Prostate gland (tissue), 2 donors: ENCODE measurements around the gene STAC2. TPM values are rescaled to one million over a fixed set of nuclear protein-coding genes. Genes with fewer than 3 reads are reported as not detected.

Source experiments
- DNase-seq: peaks from one replicate; pipeline ENCODE4 v3.0.0-alpha.2; 2019; ENCODE audit warnings: low spot score
- H3K27ac ChIP-seq, 2 donors: fragments of 200-600 bp; sonication (generic); 2 replicates each; pipeline ENCODE4 v1.5.1; 2017 to 2019
- H3K27me3 ChIP-seq: fragments of 200-600 bp; sonication (generic); replicated peaks from 2 replicates; pipeline ENCODE4 v1.5.1; 2019; ENCODE audit not compliant: insufficient read depth
- H3K36me3 ChIP-seq, 2 donors: fragments of 200-600 bp; sonication (generic); 1 replicate in 1 of 2; 2 replicates in 1 of 2; pipeline versions ENCODE4 v1.5.1 to v1.8.1; 2017 to 2019
- H3K4me1 ChIP-seq: fragments of 200-600 bp; sonication (generic); replicated peaks from 2 replicates; pipeline ENCODE4 v1.5.1; 2019
- H3K4me3 ChIP-seq, 2 donors: fragments of 200-600 bp; sonication (generic); 2 replicates each; pipeline ENCODE4 v1.5.1; 2017 to 2019
- H3K9me3 ChIP-seq: fragments of 200-600 bp; sonication (generic); 2 replicates; pipeline ENCODE4 v1.5.1; 2017
- POLR2A ChIP-seq: fragments of 450-650 bp; IDR thresholded peaks from one replicate; pipeline ENCODE4 v1.6.1; 2016; ENCODE audit warnings: antibody characterized with exemption, mild to moderate bottlenecking
- POLR2AphosphoS5 ChIP-seq: sonication (generic); formaldehyde crosslinking; IDR thresholded peaks from one replicate; pipeline ENCODE4 v1.6.1; 2017; ENCODE audit warnings: antibody characterized with exemption
- WGBS: methylation state at CpG from one replicate; pipeline ENCODE4 v1.1.5; 2018; 5-methylcytosine and 5-hydroxymethylcytosine counted together
- intact Hi-C: fragments of 100-400 bp; cut with DNase I; formaldehyde crosslinking; loops from one replicate; pipeline ENCODE4 v1.14.2; 2022
- total RNA-seq, 2 donors: library from RNA; depleted of rRNA; stranded (reverse); fragments of >200 nt; gene quantifications; one replicate each; pipeline ENCODE4 v1.1.0, GENCODE V29; 2016
- TF ChIP-seq, protein P1 (sequence below), 4 experiments: fragments of 200-600 bp in 2 of 4; fragments of 450-650 bp in 2 of 4; sonication (generic) in 2 of 4; IDR thresholded peaks; 1 replicate in 3 of 4; 2 replicates in 1 of 4; pipeline ENCODE4 v1.5.1; 2016 to 2019; ENCODE audit warnings: antibody characterized with exemption in 4 of 4, mild to moderate bottlenecking in 2 of 4, moderate library complexity in 2 of 4

The STAC2 gene
- total RNA-seq, 2 donors from 2014 or later, result 3.9 to 4.8 TPM

DNA sequence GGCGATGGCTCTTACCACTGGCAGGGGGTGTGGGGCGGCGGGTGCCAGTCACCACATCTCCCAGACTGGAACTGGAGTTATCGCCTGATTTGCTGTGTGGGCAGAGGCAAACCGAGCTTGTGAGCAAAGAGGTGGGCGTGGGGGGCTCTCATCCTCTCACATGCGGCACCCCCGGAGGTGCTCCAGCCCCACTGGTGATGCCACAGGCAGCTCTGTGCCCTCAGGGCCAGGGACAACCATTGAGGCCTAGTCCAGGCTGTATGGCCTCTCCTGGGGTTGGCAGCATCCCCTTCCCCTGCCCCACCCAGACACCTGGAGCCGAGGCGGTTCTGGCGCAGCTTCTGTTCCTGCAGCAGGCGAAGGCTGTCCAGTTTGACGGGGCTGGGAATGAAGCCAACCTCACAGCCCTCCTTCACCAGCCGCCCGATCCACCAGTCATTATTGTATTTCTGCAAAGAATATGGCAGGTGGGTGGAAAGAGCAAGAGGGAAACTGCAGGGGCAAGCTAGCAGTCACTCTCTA is 39.2 kb downstream of the STAC2 start:
- intact Hi-C loops, result no loop called here
- Histone ChIP-seq H3K36me3 (no peaks in the 10 kb centered on the region), H3K4me3 (no peak overlapping the region), H3K27ac (no peak overlapping the region), H3K4me1 (no peaks in the 10 kb centered on the region), H3K27me3 (no peaks in the 10 kb centered on the region), H3K9me3 (no peaks in the 10 kb centered on the region)
- TF ChIP-seq POLR2A, result no peak
- no peak for TF ChIP-seq POLR2AphosphoS5
- TF ChIP-seq, protein P1, sequence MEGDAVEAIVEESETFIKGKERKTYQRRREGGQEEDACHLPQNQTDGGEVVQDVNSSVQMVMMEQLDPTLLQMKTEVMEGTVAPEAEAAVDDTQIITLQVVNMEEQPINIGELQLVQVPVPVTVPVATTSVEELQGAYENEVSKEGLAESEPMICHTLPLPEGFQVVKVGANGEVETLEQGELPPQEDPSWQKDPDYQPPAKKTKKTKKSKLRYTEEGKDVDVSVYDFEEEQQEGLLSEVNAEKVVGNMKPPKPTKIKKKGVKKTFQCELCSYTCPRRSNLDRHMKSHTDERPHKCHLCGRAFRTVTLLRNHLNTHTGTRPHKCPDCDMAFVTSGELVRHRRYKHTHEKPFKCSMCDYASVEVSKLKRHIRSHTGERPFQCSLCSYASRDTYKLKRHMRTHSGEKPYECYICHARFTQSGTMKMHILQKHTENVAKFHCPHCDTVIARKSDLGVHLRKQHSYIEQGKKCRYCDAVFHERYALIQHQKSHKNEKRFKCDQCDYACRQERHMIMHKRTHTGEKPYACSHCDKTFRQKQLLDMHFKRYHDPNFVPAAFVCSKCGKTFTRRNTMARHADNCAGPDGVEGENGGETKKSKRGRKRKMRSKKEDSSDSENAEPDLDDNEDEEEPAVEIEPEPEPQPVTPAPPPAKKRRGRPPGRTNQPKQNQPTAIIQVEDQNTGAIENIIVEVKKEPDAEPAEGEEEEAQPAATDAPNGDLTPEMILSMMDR (IDR thresholded peaks at IDR 0.05), result no peak
- 67% methylated on average over 15 of the region's 15 CpGs for WGBS
- DNase-seq, result no peak

DNA sequence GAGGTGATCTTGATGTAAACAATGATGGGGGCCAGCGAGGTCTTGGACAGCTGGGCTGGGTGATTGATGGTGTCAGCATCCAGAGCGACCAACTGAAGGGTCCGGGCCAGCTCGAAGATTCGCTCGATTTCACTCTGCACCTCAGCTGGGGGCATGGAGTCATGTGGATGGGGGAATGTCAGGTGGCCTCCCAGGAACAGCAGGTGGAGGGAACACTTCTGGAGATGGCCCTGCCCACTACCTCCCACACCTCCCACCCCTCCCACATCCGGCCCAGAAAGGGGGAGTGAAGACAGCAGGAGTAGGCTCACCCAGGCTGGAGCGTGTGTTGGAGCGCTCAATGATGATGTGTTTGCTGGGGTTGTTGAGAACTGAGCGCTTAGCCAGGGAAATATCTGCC is 42.0 kb downstream of the STAC2 start:
- Histone ChIP-seq H3K4me1 (no peaks in the 10 kb centered on the region), H3K27ac (no peak overlapping the region), H3K4me3 (no peak overlapping the region), H3K9me3 (no peaks in the 10 kb centered on the region), H3K27me3 (no peaks in the 10 kb centered on the region), H3K36me3 (no peaks in the 10 kb centered on the region)
- TF ChIP-seq, protein P1 (IDR thresholded peaks at IDR 0.05), result no peak
- TF ChIP-seq POLR2A, result no peak
- no peak for TF ChIP-seq POLR2AphosphoS5
- intact Hi-C loops, result no loop called here
- 82% methylated on average over 10 of the region's 10 CpGs for WGBS
- DNase-seq, result no peak

DNA sequence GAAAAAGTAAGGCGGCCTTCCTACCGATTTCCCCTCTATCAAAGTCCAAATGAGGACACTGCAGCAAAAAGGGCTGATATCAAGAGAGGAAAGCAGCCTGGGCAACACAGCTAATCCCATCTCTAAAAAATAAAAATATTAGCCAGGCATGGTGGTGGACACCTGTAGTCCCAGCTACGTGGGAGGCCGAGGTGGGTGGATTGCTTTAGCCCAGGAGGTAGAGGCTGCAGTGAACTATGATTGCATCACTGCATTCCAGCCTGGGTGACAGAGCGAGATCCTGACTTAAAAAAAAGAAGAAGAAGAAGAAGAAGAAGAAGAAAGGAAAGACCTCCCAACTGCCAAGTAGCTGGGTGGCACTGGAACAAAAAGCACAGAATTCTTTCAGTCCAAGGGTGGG is 42.7 kb downstream of the STAC2 start:
- H3K27me3 ChIP-seq, result no peaks in the 10 kb centered on the region
- 93% methylated on average over 5 of the region's 5 CpGs for WGBS
- no peaks in the 10 kb centered on the region for H3K4me1 ChIP-seq
- no peak for DNase-seq
- H3K27ac ChIP-seq, result no peak overlapping the region
- intact Hi-C loops, result no loop called here
- no peaks in the 10 kb centered on the region for H3K9me3 ChIP-seq
- H3K4me3 ChIP-seq, result no peak overlapping the region
- H3K36me3 ChIP-seq, result no peaks in the 10 kb centered on the region
- TF ChIP-seq POLR2A (no peak), POLR2AphosphoS5 (no peak)
- TF ChIP-seq, protein P1 (IDR thresholded peaks at IDR 0.05), result no peak

DNA sequence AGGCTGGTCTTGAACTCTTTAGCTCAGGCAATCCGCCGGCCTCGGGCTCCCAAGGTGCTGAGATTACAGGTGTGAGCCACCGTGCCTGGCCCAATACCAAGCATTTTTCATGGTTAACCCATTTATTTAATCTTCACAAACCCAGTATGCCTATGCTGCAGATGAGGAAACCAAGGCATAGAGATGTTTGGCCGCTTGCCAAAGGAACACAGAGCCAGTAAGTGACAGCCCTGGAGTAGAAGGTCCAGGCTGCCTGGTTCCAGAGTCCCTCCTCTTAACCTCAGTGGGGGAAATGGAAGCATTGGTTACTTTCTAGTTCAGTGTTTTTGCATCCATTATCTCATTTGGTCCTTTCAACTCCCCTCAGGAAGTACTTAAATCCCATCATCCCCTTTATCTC is 44.4 kb downstream of the STAC2 start:
- no peak for DNase-seq
- H3K27me3 ChIP-seq, result no peaks in the 10 kb centered on the region
- no peaks in the 10 kb centered on the region for H3K4me1 ChIP-seq
- intact Hi-C loops, result no loop called here
- no peak overlapping the region for H3K27ac ChIP-seq
- TF ChIP-seq POLR2A (no peak), POLR2AphosphoS5 (no peak)
- TF ChIP-seq, protein P1 (IDR thresholded peaks at IDR 0.05), result no peak
- no peaks in the 10 kb centered on the region for H3K9me3 ChIP-seq
- no peaks in the 10 kb centered on the region for H3K36me3 ChIP-seq
- WGBS, result 84% methylated on average over 5 of the region's 5 CpGs
- no peak overlapping the region for H3K4me3 ChIP-seq

DNA sequence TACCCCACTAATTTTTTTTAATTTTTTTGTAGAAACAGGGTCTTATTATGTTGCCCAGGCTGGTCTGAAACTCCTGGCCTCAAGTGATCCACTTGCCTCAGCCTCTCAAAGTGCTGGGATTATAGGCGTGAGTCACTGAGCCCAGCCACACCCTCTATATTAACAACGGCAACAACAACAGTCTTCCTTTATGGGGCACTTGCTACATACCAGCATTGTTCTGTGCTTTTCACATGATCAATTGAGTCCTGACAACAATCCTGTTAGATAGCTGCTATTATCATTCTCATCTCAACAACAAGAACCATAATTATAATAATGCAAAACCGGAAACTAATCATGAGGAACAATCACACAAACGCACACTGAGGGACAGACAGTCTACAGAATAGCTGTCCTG is 47.2 kb downstream of the STAC2 start:
- H3K9me3 ChIP-seq, result no peaks in the 10 kb centered on the region
- H3K27ac ChIP-seq, result no peak overlapping the region
- H3K4me1 ChIP-seq, result no peaks in the 10 kb centered on the region
- H3K27me3 ChIP-seq, result no peaks in the 10 kb centered on the region
- intact Hi-C loops, result no loop called here
- TF ChIP-seq, protein P1 (IDR thresholded peaks at IDR 0.05), result no peak
- TF ChIP-seq POLR2AphosphoS5, result peak; percentile 34
- TF ChIP-seq POLR2A, result no peak
- whole genome bisulfite sequencing, result 52% methylated on average over 4 of the region's 4 CpGs
- no peak overlapping the region for H3K4me3 ChIP-seq
- DNase-seq, result peak; percentile 34
- no peaks in the 10 kb centered on the region for H3K36me3 ChIP-seq
